ENCODE measurements around the gene ZNF423.

The ZNF423 gene

DNA sequence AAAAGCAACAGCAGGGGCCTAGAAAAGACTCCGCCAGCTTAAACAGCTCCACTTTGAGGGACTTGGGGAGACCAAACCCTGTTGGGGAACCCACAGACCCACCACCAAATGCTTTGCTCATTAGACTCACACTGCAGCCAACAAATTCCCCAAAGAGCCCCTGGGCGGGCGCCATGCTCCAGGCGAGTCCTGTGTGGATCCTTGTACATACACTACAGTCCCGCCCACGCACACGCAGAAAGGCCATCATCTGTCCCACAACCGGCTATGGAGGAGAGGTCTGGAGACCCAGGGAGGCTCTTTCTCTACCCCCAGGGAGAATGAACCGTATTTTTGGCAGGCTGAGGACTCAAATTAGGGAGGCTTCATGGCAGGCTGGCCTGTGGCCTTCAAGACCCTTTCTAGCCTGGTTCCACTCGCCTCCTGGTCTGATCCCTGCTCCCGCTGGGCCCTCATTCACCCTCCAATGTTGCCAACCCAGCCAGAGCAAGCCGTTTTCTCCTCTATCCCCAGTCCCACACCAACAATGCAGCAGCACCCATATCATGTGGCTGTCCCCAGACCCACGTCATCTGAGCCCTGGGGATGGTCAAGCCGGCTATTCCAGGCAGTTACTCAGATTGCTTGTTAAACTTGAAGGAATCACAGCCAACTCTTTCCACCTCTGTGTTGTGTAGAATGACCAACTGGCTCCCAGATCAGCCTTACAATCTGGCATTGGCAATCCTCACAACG lies 27.2 kb downstream of the ZNF423 start:
- TF ChIP-seq TAF1 (IDR thresholded peaks at IDR 0.05; ENCODE audit: borderline replicate concordance, insufficient read depth, low read length) = no peak
- no peak for TF ChIP-seq FOXP2 (optimal IDR thresholded peaks at IDR 0.05; ENCODE audit: borderline replicate concordance, extremely low read depth, extremely low read length, insufficient read depth)
- TF ChIP-seq SIN3A (IDR thresholded peaks at IDR 0.05; ENCODE audit: borderline replicate concordance, insufficient read depth, low read length) = no peak
- TF ChIP-seq, protein P1, sequence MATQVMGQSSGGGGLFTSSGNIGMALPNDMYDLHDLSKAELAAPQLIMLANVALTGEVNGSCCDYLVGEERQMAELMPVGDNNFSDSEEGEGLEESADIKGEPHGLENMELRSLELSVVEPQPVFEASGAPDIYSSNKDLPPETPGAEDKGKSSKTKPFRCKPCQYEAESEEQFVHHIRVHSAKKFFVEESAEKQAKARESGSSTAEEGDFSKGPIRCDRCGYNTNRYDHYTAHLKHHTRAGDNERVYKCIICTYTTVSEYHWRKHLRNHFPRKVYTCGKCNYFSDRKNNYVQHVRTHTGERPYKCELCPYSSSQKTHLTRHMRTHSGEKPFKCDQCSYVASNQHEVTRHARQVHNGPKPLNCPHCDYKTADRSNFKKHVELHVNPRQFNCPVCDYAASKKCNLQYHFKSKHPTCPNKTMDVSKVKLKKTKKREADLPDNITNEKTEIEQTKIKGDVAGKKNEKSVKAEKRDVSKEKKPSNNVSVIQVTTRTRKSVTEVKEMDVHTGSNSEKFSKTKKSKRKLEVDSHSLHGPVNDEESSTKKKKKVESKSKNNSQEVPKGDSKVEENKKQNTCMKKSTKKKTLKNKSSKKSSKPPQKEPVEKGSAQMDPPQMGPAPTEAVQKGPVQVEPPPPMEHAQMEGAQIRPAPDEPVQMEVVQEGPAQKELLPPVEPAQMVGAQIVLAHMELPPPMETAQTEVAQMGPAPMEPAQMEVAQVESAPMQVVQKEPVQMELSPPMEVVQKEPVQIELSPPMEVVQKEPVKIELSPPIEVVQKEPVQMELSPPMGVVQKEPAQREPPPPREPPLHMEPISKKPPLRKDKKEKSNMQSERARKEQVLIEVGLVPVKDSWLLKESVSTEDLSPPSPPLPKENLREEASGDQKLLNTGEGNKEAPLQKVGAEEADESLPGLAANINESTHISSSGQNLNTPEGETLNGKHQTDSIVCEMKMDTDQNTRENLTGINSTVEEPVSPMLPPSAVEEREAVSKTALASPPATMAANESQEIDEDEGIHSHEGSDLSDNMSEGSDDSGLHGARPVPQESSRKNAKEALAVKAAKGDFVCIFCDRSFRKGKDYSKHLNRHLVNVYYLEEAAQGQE (IDR thresholded peaks at IDR 0.05; ENCODE audit: insufficient read depth in 1 of 2, low read depth in 2 of 2, low read length in 2 of 2) = no peak
- no peak for TF ChIP-seq POLR2AphosphoS5 (IDR thresholded peaks at IDR 0.05; ENCODE audit: low read depth, low read length)

DNA sequence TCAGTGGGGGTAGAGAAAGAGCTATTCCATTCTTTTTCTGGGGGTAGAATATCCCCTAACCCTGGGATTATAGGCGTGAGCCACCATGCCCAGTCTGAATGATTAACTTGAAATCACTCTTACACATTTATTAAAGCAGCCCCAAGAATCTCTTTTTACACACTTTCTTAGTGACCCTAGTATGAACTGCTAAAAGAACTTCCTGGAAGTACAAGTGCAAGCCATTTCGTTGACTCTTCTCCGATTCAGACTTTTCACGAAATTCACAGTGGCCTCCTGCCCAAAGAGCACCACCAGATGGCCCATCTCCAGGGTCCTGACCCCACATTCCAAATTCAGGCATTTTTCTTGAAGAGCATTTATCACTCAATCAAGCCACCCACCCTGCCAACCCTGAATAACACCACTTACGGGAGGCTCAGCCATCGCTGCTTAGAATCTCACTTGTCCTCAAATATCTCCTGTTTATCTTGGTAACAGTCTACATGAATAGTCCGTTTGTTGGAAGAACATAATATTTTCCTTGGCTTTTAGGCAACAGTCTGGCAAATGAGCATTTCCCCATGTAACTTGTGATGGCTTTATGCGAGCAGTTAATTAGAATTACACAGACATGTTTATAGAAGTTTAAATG lies 28.0 kb downstream of the ZNF423 start:
- TF ChIP-seq, protein P1 (IDR thresholded peaks at IDR 0.05; ENCODE audit: insufficient read depth in 1 of 2, low read depth in 2 of 2, low read length in 2 of 2) = no peak
- TF ChIP-seq TAF1 (IDR thresholded peaks at IDR 0.05; ENCODE audit: borderline replicate concordance, insufficient read depth, low read length) = no peak
- no peak for TF ChIP-seq POLR2AphosphoS5 (IDR thresholded peaks at IDR 0.05; ENCODE audit: low read depth, low read length)
- no peak for TF ChIP-seq FOXP2 (optimal IDR thresholded peaks at IDR 0.05; ENCODE audit: borderline replicate concordance, extremely low read depth, extremely low read length, insufficient read depth)
- no peak for TF ChIP-seq SIN3A (IDR thresholded peaks at IDR 0.05; ENCODE audit: borderline replicate concordance, insufficient read depth, low read length)

DNA sequence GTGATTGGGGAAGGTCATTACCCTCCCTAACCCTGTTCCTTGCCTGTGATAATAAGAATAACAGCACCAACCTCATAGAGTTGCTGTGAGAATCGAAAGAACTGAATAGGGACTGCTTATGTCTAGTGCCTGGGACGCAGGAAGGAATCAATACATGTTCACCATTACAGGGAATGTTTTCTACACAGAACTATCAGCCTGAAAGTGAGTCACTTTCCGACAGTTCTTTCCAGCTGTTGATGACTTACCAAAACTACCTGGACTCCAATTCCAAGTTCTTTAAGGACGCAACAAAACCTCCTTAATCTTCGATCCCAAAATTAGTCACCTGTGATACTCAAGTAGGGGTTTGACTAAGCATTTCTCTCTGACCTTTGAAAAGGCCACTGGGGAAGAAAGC lies 29.4 kb downstream of the ZNF423 start:
- TF ChIP-seq POLR2AphosphoS5 (IDR thresholded peaks at IDR 0.05; ENCODE audit: low read depth, low read length) (no peak), TAF1 (IDR thresholded peaks at IDR 0.05; ENCODE audit: borderline replicate concordance, insufficient read depth, low read length) (no peak)

DNA sequence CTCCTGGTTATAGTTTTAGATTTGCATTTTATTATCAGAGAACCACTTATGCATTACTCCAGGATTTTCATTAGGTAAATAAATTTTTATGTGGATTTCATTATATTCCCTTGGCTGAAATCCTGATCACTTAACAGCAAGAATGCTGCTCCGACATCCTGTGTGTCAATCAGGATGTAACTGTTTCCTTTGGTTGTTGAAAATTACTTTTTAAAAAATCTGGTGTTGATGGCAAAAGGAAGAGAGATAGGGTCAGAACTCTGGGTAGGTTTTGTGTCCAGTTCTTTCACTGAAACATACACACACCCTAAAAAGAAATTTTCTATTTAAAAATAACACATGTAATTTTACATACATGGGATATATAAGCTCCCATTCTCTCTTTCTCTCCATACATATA lies 30.9 kb downstream of the ZNF423 start:
- no peak for TF ChIP-seq TAF1 (IDR thresholded peaks at IDR 0.05; ENCODE audit: borderline replicate concordance, insufficient read depth, low read length)
- TF ChIP-seq SIN3A (IDR thresholded peaks at IDR 0.05; ENCODE audit: borderline replicate concordance, insufficient read depth, low read length) = no peak
- TF ChIP-seq FOXP2 (optimal IDR thresholded peaks at IDR 0.05; ENCODE audit: borderline replicate concordance, extremely low read depth, extremely low read length, insufficient read depth) = no peak
- TF ChIP-seq, protein P1 (IDR thresholded peaks at IDR 0.05; ENCODE audit: insufficient read depth in 1 of 2, low read depth in 2 of 2, low read length in 2 of 2) = no peak
- TF ChIP-seq POLR2AphosphoS5 (IDR thresholded peaks at IDR 0.05; ENCODE audit: low read depth, low read length) = no peak

DNA sequence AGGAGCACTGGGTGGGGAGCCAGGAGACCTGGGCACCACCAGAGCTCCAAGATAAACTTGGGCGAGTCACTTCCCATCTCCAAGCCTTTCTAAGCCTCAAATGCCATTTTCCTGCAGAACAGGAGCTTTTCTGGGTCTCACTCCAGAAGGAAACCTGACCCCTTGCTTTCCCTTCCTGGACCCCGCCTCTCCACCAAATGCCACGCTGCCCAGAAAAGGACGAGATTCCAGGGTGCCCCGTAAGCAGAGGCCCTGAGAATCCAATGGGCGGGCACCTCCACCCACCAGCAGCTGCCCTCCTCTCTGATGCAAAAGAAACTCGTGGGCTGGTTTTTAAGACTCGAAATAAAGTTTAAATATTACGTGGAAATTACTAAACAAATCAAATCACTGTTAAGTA lies 31.3 kb downstream of the ZNF423 start:
- no peak for TF ChIP-seq FOXP2 (optimal IDR thresholded peaks at IDR 0.05; ENCODE audit: borderline replicate concordance, extremely low read depth, extremely low read length, insufficient read depth)

DNA sequence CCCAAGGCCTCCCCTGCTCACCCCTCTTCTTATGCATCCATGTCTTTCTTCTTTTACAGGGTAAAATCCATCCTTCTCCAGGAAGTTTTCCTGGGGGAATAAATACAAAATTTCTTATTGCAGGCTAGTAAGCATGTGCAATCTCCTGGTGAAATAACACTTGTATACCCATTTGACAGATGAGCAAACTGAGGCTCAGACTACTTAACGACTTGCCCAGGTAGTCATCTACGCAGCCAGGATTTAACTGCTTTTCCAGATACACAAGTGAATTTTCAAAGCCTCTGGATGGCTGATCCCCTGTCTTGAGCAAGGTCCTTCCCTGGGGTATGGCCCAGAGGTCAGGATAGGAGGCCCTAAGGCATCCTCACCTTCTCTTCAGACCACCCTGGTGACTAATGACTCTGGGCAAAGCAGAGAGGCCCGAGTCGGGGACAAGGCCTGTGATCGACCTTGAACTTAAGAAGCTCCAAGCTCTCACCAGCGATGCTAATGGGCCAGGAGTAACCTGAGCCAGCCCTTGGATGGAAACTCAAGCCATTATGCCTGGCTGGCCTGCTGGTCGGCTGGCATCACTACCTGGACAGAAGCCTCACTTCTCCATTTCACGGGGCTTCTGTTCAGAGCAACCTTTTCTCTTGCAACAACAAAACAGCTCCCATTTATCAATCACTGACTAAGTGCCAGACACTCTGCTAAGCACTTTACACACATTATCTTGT lies 33.1 kb downstream of the ZNF423 start:
- TF ChIP-seq, protein P1 (IDR thresholded peaks at IDR 0.05; ENCODE audit: insufficient read depth in 1 of 2, low read depth in 2 of 2, low read length in 2 of 2) = no peak
- TF ChIP-seq SIN3A (IDR thresholded peaks at IDR 0.05; ENCODE audit: borderline replicate concordance, insufficient read depth, low read length) = no peak
- TF ChIP-seq POLR2AphosphoS5 (IDR thresholded peaks at IDR 0.05; ENCODE audit: low read depth, low read length) = no peak

Data from PFSK-1 (cell line).